Left renal pelvis (tissue), 4 donors: ENCODE results near the gene MNX1. TPM values are rescaled to one million over a fixed set of nuclear protein-coding genes. Genes with fewer than 3 reads are reported as not detected.

Experiments used
- DNase-seq, 4 donors: peaks; one replicate each; pipeline ENCODE4 v3.0.0-alpha.2; 2013; ENCODE audit warnings: low read depth in 4 of 4, low spot score in 3 of 4
- polyA plus RNA-seq, 4 donors: library from polyadenylated mRNA; unstranded; fragments of 120-200 nt; gene quantifications; one replicate each; pipeline ENCODE4 v1.2.1, GENCODE V29; 2013; ENCODE audit not compliant: insufficient read length in 4 of 4

MNX1 gene
- polyA plus RNA-seq, 4 donors: 0.14 to 0.32 TPM; not detected in 2

DNA sequence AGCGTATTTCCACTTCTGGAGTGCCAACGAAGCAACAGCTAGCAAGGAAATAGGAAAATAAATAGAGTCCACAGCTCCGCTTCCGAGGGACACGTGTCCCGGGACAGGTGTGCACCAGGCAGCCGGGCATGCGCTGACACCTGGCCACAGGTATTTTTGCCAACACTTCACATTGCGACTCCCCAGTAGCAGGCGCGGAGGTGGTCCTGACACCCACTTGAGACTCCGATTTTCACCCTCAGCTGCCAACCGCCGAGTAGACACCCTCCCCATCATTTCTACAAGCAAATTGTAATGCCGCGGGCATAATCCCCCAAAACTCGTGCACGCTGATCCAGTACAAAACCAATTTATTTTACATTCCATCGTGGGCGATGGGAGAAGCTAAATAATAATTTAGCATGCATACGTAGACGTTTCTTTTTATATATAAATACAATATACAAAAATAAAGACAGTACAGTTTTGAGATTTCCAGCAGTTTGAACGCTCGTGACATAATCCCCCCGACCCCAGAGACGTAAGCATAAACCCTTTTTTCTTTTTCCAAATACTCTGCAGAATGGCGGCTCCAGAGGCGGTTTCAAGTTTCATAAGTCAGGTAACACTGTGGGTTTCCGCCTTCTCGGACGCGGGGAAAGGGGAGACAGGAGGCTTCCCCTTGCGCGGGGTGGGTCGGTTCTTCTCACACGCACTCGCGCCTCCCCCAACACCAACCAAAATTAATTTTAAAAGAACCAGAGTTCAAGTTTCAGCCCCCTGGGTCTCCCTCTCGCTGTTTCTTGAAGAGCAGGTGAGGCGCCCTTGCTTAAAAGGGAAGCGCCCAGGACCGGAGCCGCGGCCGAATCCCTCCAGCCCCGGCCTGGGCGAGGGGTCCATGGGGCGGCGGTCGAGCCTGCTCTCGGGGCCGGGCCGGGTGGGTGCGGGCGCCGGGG is 5.7 kb downstream of the MNX1 start:
- DNase-seq: no peak

GRCh38 chr7:157003756-157004520 is 6.5 kb downstream of the MNX1 start:
- DNase-seq: no peak

DNA sequence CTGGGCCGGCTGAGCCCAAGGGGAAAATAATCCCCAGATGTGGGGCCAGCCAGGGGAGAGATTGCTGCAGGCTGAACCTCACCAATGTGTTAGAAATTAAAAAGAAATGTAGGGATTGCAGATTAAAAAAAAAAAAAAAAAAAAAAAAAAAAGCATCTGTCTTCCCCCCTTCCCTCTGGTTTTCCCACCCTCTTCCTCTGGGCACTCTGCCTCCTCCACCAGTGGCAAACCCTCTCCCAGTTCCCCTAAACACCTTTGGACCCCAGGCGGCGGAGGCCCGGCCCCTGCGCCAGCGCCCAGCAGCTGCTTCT is 7.1 kb downstream of the MNX1 start:
- DNase-seq: no peak

GRCh38 chr7:157002819-157003421 is 7.5 kb downstream of the MNX1 start:
- no peak for DNase-seq

GRCh38 chr7:157001920-157002818 is 8.3 kb downstream of the MNX1 start:
- no peak for DNase-seq

DNA sequence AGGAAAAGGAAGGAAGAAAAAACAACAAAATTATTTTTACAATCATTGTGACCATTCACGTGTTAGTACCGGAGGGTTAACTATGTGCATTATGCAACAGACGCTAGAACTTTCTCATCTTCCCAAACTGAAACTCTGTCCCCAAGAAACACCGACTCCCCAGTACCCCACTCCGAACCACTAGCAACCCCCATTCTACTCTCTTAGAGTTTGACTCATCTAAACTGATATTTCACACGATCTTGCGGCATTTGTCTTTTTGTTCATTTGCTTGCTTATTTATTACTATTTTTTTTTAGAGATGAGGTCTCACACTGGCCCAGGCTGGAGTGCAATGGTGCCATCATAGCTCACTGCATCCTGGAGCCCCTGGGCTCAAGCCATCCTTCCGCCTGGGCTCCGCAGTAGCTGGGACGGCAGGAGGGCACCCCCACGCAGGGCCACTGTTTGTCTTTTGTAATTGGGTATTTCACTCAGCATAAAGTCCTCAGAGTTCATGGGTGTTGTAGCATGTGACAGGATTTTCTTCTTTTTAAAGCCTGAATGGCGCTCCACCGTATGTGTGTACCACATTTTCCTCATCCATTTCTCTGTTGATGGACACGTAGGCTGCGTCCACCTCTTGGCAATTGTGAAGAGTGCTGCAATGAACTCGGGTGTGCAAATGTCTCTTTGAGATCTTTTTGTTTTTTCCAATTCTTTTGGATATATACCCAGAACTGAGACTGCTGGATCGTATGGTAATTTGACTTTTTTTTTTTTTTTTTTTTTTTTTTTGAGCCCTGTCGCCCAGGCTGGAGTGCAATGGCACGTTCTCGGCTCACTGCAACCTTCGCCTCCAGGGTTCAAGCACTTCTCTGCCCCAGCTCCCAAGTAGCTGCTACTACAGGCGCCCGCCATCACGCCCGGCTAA is 9.5 kb downstream of the MNX1 start:
- no peak for DNase-seq

- DNase-seq: no peak
These were observed 10.3 kb downstream of the MNX1 start for GRCh38 chr7:156999958-157000726.

DNA sequence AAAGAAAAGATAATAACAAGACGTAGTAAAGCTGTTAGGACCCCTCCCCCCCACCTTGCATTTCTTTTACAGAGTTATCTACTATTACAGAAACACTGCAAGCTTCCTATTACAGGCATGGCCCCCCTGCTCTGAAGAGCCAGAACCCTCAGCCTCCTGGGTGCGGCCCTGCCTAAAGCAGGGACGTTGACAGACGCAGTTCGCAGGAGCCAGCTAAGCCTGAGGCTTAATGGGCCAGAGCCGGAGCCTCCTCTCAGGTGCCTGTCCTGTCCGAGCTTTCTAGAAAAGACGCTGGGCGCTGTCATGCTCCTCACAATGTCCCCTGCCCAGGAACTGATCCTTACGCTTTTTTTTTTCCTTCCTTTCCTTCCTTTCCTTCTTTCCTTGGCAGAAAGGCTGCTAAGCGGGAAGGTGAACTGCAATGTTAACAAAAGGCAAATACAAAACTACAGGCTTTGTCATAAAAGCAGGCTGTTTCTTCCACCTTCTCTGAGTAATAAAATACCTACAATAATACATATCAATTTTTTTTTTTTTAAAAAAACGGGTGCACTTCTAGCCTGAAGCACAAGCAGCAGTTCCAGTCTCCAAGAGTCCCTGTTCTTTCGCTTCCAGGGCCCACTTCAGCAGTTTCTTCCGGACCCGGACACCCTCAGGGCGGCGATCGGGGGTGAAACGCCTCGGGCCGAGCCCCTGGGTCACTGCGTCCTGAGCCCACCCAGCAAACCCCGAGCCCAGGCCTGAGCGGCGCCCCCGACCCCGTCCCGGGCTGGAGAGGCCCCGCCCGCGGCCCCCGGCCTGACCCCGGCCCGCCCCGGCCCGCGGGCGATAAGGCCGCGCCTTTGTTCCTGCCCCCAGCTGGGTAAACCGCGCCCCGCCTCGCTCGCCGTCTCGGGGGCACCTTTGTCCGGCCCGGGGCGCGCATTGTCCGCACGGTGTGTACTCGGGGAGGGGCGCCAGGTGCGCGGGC is 11.2 kb downstream of the MNX1 start:
- no peak for DNase-seq

DNA sequence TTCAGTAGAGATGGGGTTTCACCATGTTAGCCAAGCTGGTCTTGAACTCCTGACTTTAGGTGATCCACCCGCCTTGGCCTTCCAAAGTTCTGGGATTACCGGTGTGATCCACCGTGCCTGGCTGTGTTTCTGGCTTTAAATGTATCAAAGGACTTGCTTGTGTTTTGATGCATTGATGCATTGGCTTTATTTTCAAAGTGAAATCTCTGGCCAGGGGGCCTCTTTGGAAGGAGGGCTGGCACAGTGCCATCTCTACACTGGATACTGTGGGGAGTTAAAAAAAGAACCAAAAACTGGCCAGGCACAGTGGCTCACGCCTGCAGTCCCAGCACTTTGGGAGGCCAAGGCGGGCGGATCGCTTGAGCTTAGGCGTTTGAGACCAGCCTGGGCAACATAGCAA is 16.0 kb downstream of the MNX1 start:
- DNase-seq: no peak

DNA sequence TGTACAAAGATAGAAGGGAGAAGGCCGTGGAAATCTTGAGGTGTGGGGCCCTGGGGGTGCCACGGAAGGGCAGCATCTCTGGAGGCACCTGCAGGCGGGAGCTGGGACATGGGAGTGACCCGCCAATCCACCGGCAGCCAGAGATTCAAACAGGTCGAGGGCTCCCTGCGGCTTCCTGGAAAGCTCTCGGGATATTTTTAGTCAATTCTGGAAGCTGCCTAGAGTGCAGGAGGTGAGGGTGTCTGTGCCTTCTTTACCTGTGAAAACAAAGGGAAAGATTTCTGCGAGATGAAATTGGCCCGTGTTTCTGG is 16.6 kb downstream of the MNX1 start:
- DNase-seq: no peak

DNA sequence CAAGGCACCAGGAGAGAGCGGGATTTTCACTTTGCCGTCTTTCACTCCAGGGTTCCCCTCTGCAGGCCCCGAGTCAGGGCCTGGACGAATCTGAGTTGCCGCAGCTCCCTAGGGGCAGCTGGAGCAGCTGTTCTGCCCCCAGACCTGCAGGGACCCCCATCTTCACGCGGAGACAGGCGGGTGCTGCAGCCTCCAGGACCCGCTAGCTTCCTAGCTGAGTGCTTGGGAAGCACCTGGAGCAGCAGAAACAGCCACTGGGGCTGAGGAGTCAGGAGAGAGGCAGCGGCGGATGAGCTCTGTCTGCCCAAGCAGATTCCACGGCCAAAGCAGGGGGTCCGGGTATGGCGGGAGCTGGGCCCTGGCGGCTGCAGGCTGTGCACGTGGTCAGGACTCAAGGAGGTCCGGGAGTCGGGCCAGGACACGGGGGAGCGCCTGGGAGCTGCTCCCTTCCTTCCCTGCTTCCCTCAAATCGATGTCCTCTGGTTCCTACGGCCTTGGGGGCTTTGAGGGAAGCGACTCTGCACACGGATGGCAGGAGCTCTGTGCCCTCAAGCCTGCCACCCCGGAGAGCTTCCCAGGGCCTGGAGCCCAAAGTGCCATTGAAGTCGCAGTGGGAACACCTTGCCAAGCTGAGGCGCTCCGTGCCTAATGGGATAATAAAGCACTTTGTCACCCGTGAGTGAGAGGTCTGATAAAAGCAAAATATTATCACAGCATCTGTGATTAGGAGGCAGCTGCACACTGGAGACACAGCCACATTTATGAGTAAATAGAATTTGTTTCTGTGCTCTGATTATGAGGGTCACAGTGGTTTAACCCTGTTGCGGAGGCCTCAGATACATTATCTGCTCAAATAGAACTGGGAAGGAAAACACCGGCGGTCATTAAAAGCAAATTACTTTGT is 17.2 kb downstream of the MNX1 start:
- DNase-seq: no peak

DNA sequence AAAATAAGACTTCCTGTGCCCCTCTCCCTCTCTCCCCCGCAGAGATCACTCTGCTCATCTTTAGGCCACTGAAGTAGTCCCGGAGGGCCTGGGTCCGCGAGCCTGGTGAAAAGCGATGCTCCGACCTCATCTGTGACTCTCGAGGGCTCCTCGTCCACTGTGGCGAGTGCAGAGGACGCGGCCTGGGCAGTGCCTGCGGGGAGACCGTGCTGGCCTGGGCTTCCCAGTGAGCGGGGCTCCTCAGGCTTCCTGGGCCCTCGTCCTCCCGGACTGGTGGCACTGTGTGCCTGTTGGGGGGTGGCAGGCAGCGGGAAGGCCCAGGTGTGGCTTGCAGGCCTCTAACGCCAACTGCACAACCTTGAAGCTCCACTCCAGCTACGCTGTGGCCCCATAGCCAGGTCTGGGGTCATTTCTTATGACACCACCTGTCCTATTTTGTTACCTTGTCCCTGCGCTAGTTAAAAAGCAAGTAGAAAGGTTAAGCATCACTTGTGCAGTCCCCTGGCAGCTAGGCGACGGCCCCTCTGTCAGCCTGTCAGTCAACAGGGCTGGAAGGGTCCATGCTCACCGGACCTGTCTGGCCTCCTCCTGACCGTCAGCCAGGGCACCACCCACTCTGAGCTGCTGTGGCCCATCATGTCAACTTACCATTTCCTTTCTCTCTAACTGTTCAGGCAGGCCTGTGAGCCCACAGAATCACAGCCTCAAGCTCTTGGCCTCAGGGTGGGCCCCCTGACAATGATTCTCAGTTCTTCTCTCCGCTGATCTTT is 20.5 kb downstream of the MNX1 start:
- DNase-seq: no peak

DNA sequence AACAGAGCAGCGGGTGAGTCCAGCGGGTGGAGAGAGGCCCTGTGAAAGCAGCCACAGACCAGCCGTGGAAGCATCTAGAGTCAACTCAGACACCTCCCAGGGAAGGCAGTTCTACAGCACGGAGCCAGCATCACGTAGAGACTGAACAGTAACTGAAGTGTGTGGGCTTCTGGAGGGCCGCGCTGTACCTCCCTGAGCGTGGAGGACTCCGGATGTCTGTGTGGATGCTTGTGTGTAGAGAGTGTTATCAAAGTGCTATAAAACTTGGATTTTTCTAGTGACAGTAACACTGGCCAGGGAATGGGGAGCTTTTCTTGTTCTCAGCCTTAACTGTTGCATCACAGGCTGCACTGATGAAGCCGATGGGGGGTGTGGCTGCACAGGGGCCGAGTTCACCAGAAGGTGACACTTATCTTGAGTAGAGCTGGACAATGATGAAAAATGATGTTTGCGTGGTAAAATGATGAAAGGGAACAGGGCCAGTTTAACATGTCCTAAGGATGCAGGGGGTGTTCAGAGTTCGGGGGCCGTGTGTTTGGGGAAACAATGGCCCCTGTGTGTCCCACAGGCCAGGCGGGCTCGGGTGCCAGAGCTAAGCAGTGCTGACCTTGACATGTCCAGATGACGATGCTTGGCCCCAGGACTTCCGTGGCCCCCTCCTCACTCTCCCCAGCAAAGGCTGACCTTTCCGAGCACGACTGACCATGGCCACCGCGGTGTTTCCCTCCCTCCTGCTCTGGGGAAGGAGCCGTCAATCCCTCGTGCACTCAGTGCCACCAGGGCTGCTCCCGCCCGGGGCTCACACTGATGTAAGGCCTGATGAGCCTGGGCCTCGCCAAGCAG is 21.9 kb downstream of the MNX1 start:
- no peak for DNase-seq

- DNase-seq: no peak
These were observed 24.1 kb downstream of the MNX1 start for GRCh38 chr7:156986378-156986777.
